IgD-negative memory B cell (primary cell): ENCODE data around the gene TARM1. TPM values are rescaled to one million over a fixed set of nuclear protein-coding genes. Genes with fewer than 3 reads are reported as not detected.
"Not testable (repeated sequence)": the region's sequence is repeated elsewhere in the genome, so short reads cannot be mapped to it uniquely, and the experiment has no call there.

Experiments
- H3K27ac Mint-ChIP-seq, 3 donors: one replicate each; pipeline ENCODE4 v1.8.0; 2020 to 2022; ENCODE audit warnings: mild to moderate bottlenecking in 3 of 3, mixed read lengths in 3 of 3, moderate library complexity in 1 of 3
- H3K27me3 Mint-ChIP-seq: one replicate; pipeline ENCODE4 v1.8.0; 2021; ENCODE audit warnings: mixed read lengths
- H3K36me3 Mint-ChIP-seq: one replicate; pipeline ENCODE4 v1.8.0; 2020; ENCODE audit warnings: mild to moderate bottlenecking, mixed read lengths
- H3K4me1 Mint-ChIP-seq, 3 donors: one replicate each; pipeline ENCODE4 v1.8.0; 2020 to 2022; ENCODE audit warnings: mixed read lengths in 3 of 3, mild to moderate bottlenecking in 1 of 3
- H3K4me3 Mint-ChIP-seq, 4 donors: one replicate each; pipeline ENCODE4 v1.8.0; 2020 to 2022; ENCODE audit warnings: mild to moderate bottlenecking in 4 of 4, mixed read lengths in 4 of 4, moderate library complexity in 3 of 4
- H3K9me3 Mint-ChIP-seq, 3 donors: one replicate each; pipeline ENCODE4 v1.8.0; 2020 to 2021; ENCODE audit warnings: mixed read lengths in 3 of 3, mild to moderate bottlenecking in 1 of 3
- polyA plus RNA-seq: library from polyadenylated mRNA; unstranded; fragments of 300-500 nt; fragmentation: Illumina TruSeq; gene quantifications from one replicate; pipeline ENCODE4 v1.2.3, GENCODE V29; 2021

The TARM1 gene
- polyA plus RNA-seq, 1 donor from 2014 or later, result not detected

DNA sequence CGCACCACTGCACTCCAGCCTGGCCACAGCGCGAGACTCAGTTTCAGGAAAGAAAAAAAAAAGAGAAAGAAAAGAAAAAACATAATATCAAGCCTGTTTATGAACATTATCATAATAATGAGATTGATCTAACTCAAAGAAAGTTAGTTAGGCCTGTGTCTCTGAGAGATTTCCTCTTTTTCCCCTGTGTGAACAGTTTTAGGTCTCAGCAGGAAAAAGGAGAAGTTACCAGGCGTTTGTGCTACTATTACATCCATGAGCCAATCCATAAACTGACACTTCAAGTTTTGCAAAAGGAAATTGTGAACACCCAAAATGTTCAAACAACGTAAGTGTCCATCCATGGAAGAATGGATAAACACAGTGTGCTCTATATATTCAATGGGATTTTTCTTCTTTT is 3.8 kb downstream of the TARM1 start:
- peaks cover 4% of the 10 kb centered on the region for H3K27me3 Mint-ChIP-seq
- no peaks in the 10 kb centered on the region for H3K4me1 Mint-ChIP-seq
- H3K36me3 Mint-ChIP-seq, result no peaks in the 10 kb centered on the region
- peak overlapping the region in 1 of 3 donors; percentile 10 for H3K27ac Mint-ChIP-seq
- H3K4me3 Mint-ChIP-seq, result no peak overlapping the region
- peaks cover 0 to 10% (median 1%) of the 10 kb centered on the region in 3 donors for H3K9me3 Mint-ChIP-seq

GRCh38 chr19:54074851-54075250 is 6.3 kb downstream of the TARM1 start:
- Mint-ChIP-seq H3K9me3 (peaks cover 0 to 7% (median under 1%) of the 10 kb centered on the region in 3 donors), H3K4me3 (no peak overlapping the region), H3K27me3 (peaks cover 4% of the 10 kb centered on the region), H3K4me1 (no peaks in the 10 kb centered on the region), H3K36me3 (no peaks in the 10 kb centered on the region), H3K27ac (no peak overlapping the region)

GRCh38 chr19:54073829-54074228 is 7.3 kb downstream of the TARM1 start:
- H3K27ac Mint-ChIP-seq, result no peak overlapping the region
- H3K9me3 Mint-ChIP-seq, result peaks cover 0 to 11% (median 11%) of the 10 kb centered on the region in 3 donors
- H3K36me3 Mint-ChIP-seq, result no peaks in the 10 kb centered on the region
- peaks cover 0 to 2% (median 0%) of the 10 kb centered on the region in 3 donors for H3K4me1 Mint-ChIP-seq
- H3K27me3 Mint-ChIP-seq, result no peaks in the 10 kb centered on the region
- H3K4me3 Mint-ChIP-seq, result no peak overlapping the region

- peaks cover 2% of the 10 kb centered on the region for H3K27me3 Mint-ChIP-seq
- peaks cover 0 to 2% (median 0%) of the 10 kb centered on the region in 3 donors for H3K4me1 Mint-ChIP-seq
- no peaks in the 10 kb centered on the region for H3K36me3 Mint-ChIP-seq
- no peak overlapping the region for H3K27ac Mint-ChIP-seq
- peaks cover 2 to 16% (median 10%) of the 10 kb centered on the region in 3 donors for H3K9me3 Mint-ChIP-seq
- no peak overlapping the region for H3K4me3 Mint-ChIP-seq
Observed at GRCh38 chr19:54069470-54069869, 11.7 kb downstream of the TARM1 start.

GRCh38 chr19:54063350-54064116 is 17.6 kb downstream of the TARM1 start, which contains the start of gene VSTM1:
Gene VSTM1, minus strand, starts transcription at chr19:54063897. Its CDS starts 120 bp downstream, at chr19:54063777.
- Mint-ChIP-seq H3K9me3 (peaks cover 2 to 11% (median 5%) of the 10 kb centered on the region in 3 donors), H3K4me3 (no peak within 1 kb of the TSS), H3K27ac (no peak within 1 kb of the TSS), H3K4me1 (no peaks in the 10 kb centered on the region), H3K27me3 (peaks cover 12% of the 10 kb centered on the region), H3K36me3 (no peaks in the 10 kb centered on the region)

- H3K4me3 Mint-ChIP-seq, result no peak overlapping the region
- peaks cover 12% of the 10 kb centered on the region for H3K27me3 Mint-ChIP-seq
- H3K4me1 Mint-ChIP-seq, result no peaks in the 10 kb centered on the region
- no peak overlapping the region for H3K27ac Mint-ChIP-seq
- no peaks in the 10 kb centered on the region for H3K36me3 Mint-ChIP-seq
- peaks cover 2 to 11% (median 5%) of the 10 kb centered on the region in 3 donors for H3K9me3 Mint-ChIP-seq
Observed at GRCh38 chr19:54062643-54063042, 18.5 kb downstream of the TARM1 start.

GRCh38 chr19:54047616-54048015 is 33.5 kb downstream of the TARM1 start:
- Mint-ChIP-seq H3K9me3 (peaks cover 2 to 13% (median 8%) of the 10 kb centered on the region in 3 donors), H3K27ac (no peak overlapping the region), H3K27me3 (peaks cover 1% of the 10 kb centered on the region), H3K36me3 (peaks cover 4% of the 10 kb centered on the region), H3K4me3 (no peak overlapping the region), H3K4me1 (no peaks in the 10 kb centered on the region)

DNA sequence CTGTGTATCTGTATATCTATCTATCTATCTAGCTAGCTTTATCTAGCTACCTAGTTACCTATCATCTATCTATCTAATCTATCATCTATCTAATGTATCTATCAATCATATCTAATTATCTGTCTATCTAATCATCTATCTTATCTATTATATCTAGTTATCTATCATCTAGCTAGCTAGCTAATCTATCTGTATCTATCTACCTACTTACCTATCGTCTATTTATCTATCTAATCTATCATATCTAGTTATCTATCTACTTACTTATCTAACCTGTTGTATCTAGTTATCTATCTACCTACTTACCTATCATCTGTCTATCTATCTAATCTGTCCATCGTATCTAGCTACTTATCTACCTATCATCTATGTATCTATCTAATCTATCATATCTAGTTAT is 35.4 kb downstream of the TARM1 start:
- no peak overlapping the region for H3K4me3 Mint-ChIP-seq
- no peak overlapping the region for H3K27ac Mint-ChIP-seq
- peaks cover 2 to 13% (median 5%) of the 10 kb centered on the region in 3 donors for H3K9me3 Mint-ChIP-seq
- no peaks in the 10 kb centered on the region for H3K4me1 Mint-ChIP-seq
- peaks cover 4% of the 10 kb centered on the region for H3K36me3 Mint-ChIP-seq
- peaks cover 3% of the 10 kb centered on the region for H3K27me3 Mint-ChIP-seq

DNA sequence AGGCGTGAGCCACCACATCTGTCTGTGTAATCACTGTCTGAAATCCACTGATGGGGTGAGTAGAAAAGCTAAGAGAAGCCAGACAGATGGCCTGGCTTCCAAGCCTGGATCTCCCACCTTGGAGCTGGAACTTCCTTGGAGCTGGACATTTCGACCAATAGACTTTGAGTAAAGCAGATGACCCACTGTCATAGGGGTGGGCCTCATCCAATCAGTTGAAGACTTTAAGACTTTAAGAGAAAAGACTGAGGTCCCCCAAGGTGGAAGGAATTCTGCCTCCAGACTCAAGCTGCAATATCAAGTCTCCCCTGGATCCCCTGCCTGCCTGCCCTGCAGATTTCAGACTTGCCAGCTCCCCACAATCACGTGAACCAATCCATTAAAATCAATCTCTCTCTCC is 38.2 kb downstream of the TARM1 start:
- H3K27ac Mint-ChIP-seq, result no peak overlapping the region
- peaks cover 0 to 6% (median 5%) of the 10 kb centered on the region in 3 donors for H3K9me3 Mint-ChIP-seq
- H3K36me3 Mint-ChIP-seq, result peaks cover 4% of the 10 kb centered on the region
- no peaks in the 10 kb centered on the region for H3K4me1 Mint-ChIP-seq
- H3K4me3 Mint-ChIP-seq, result no peak overlapping the region
- peaks cover 7% of the 10 kb centered on the region for H3K27me3 Mint-ChIP-seq

GRCh38 chr19:54041969-54042606 is 39.1 kb downstream of the TARM1 start:
- H3K36me3 Mint-ChIP-seq, result peaks cover 4% of the 10 kb centered on the region
- H3K4me3 Mint-ChIP-seq, result no peak overlapping the region
- H3K27ac Mint-ChIP-seq, result no peak overlapping the region
- H3K4me1 Mint-ChIP-seq, result no peaks in the 10 kb centered on the region
- H3K27me3 Mint-ChIP-seq, result peaks cover 7% of the 10 kb centered on the region
- H3K9me3 Mint-ChIP-seq, result peaks cover 5 to 11% (median 6%) of the 10 kb centered on the region in 3 donors

DNA sequence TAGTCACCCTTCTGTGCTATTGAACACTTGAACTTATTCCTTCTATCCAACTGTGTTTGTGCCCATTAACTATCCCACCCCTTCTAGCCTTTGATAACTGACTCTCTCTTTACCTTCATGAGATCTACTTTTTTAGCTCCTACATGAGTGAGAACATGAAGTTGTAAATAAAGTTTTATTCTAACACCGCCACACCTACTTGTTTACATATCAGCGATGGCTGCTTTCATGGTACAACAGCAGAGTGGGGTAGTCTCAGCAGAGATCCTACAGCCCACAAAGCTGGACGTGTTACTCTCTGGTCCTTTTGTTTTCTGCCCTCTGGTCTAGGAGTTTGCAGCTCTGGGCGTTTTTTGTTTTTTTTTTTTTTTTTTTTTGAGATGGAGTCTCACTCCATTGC is 41.2 kb downstream of the TARM1 start:
- H3K27me3 Mint-ChIP-seq, result peaks cover 6% of the 10 kb centered on the region

DNA sequence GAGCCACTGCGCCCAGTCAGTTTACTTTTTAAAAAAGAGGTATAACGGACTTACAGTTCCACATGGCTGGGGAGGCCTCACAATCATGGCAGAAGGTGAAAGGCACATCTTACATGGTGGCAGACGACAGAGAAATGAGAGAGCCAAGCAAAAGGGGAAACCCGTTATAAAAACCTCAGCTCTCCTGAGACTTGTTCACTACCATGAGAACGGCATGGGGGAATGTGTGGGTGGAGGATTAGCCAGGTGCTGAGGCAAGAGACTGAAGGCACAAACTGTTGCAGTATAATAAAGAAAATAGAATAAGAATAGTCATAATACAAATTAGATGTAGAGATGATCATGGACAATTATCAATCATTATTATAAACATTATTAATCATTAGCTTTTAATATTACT is 44.6 kb downstream of the TARM1 start:
- H3K27me3 Mint-ChIP-seq, H3K27ac Mint-ChIP-seq, H3K4me1 Mint-ChIP-seq, H3K4me3 Mint-ChIP-seq, H3K9me3 Mint-ChIP-seq, H3K36me3 Mint-ChIP-seq: not testable (repeated sequence)

More for the DNA sequence above, 41.2 kb downstream of the TARM1 start:
- peaks cover 3 to 10% (median 6%) of the 10 kb centered on the region in 3 donors for H3K9me3 Mint-ChIP-seq
- H3K27ac Mint-ChIP-seq, result no peak overlapping the region
- no peaks in the 10 kb centered on the region for H3K4me1 Mint-ChIP-seq
- H3K36me3 Mint-ChIP-seq, result peaks cover 2% of the 10 kb centered on the region
- H3K4me3 Mint-ChIP-seq, result no peak overlapping the region

DNA sequence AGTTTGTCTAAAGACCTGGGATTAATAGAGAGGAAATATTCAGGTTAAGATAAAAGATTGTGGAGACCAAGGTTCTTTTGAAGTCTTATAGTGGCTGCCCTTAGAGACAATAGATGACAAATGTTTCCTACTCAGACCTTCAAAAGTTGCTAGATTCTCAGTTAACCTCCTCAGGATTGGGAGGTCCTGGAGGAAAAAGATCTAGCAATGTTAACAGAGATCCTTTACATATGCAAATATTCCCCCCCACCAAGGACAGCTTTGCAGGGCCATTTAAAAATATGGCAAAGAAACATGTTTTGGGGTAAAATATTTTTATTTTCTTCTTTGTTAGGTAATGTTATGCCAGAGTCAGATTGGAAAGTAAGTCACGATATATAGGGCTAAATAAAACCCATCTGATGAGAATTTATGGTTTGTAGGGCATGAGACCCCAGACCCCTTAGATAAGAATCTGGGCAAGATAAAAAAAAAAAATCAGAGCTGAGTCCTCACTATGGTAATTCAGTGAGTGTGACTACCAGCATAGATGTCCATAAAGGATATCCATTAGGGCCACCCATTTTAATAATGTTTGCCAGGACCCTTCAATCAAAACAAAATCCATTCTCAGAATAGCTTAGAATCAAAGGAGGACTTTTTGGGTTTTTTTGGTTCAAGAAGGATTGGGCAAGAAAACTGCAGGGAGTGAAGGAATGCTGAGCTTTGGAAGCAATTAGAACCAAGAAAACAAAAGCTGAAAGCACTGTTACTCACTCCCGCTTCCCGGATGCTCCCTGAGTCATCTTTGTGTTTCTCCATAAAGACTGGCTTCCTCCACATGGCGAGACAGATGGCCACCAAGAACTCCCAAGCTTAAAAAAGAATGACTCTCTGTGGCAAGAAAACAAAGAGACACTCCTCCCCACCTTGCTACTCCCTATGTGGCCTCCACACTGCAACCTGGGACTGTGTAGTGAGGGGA is 45.7 kb downstream of the TARM1 start:
- Mint-ChIP-seq H3K4me1 (no peaks in the 10 kb centered on the region), H3K9me3 (peaks cover 0 to 6% (median 6%) of the 10 kb centered on the region in 3 donors), H3K36me3 (no peaks in the 10 kb centered on the region), H3K27ac (no peak overlapping the region), H3K4me3 (no peak overlapping the region), H3K27me3 (peaks cover 3% of the 10 kb centered on the region)

- Mint-ChIP-seq H3K36me3 (no peaks in the 10 kb centered on the region), H3K27ac (no peak overlapping the region), H3K4me3 (no peak overlapping the region), H3K9me3 (no peaks in the 10 kb centered on the region), H3K4me1 (no peaks in the 10 kb centered on the region), H3K27me3 (peaks cover 6% of the 10 kb centered on the region)
Observed at GRCh38 chr19:54030895-54031586, 50.1 kb downstream of the TARM1 start.
